ENCODE results near the gene PKHD1. TPM values are rescaled to one million over a fixed set of nuclear protein-coding genes. Genes with fewer than 3 reads are reported as not detected.
"Not testable (repeated sequence)": the region's sequence is repeated elsewhere in the genome, so short reads cannot be mapped to it uniquely, and the experiment has no call there.

The PKHD1 gene
- total RNA-seq, 1 donor from 2014 or later: not detected

DNA sequence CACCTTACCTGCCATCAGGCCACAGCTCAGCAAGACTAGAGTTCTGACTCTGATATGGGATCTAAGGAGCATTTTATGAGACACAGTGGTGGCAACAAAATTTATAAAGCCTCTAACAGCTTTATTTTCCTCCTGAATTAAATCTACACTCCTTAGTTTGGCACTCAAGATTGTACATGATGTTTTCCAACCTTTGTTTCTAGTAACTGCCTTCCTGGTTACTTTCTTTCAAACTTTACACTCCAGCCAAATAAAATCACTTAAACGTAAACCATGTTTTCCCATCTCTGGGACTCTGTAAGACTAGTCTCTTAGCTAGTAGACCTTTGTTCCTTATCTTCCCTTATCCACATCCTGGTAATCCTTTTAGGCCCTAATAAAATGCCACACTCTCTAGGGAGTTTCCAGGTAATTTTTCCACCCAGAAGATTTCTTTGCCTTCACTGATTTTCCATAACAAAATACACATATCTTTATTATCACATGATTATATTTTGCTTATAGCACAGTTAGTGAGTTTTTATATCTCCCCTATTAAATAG, 92.1 kb downstream of the PKHD1 start:
- intact Hi-C loops (cut with micrococcal nuclease): no loop called here

DNA sequence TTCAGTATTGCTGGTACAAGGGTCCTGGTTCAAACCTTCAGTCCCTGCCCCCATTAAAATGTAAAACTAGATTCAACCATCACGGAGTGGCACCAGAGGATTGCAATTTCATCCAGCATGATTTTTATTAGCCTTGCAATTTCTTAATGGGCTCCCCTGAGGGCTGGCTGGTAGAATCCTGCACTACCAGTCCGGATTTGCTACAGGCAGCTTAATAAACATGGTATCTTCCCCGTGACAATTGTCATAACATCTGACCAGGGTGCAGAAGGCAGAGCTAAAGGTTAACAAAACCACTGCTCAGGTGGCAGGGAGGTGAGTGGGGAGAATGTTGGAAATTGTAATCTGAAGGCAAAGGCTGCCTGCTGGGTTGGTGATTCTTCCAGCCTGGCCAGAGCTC, 94.5 kb downstream of the PKHD1 start:
- intact Hi-C loops (cut with micrococcal nuclease): no loop called here

DNA sequence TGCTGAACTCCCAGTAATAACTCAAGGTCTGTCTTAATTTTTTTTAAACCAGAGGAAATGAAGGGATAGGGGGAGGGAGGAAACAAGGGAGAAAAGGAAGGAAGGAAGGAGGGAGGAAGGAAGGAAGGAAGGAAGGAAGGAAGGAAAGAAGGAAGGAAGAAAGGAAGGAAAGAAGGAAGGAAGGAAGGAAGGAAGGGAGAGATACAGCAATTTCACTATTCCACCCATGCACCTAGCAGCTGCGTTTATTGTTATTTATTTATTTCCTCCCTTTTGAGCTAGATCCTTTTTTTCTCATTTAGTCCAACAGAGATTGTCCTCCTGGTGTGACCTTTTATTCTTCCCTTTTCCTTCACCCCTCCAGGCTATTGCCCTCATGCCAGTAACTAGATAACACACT, 97.6 kb downstream of the PKHD1 start:
- intact Hi-C loops (cut with micrococcal nuclease): no loop called here

GRCh38 chr6:51986864-51987263, 100.5 kb downstream of the PKHD1 start:
- intact Hi-C loops (cut with micrococcal nuclease): no loop called here

GRCh38 chr6:51983564-51983963, 103.8 kb downstream of the PKHD1 start:
- intact Hi-C loops (cut with micrococcal nuclease): no loop called here

GRCh38 chr6:51982695-51983094, 104.7 kb downstream of the PKHD1 start:
- intact Hi-C loops (cut with micrococcal nuclease): not testable (repeated sequence)

DNA sequence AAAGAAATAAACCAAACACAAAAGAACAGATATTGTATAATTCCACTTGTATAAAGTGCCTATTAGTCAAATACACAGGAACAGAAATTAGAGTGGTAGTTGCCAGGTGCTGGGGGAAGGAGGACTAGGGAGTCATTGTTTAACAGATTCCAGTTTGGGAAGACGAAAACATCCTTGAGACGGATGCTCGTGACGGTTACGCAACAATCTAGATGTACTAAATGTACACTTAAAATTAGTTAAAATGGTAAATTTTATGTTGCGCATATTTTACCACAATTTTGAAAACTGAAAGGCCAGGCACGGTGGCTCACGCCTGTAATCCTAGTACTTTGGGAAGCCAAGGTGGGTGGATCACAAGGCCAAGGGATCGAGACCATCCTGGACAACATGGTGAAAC, 111.0 kb downstream of the PKHD1 start:
- intact Hi-C loops (cut with micrococcal nuclease): no loop called here

GRCh38 chr6:51972659-51973058, 114.8 kb downstream of the PKHD1 start:
- intact Hi-C loops (cut with micrococcal nuclease): no loop called here

GRCh38 chr6:51968265-51968664, 119.1 kb downstream of the PKHD1 start:
- intact Hi-C loops (cut with micrococcal nuclease): no loop called here

GRCh38 chr6:51965222-51965801, 122.1 kb downstream of the PKHD1 start:
- intact Hi-C loops (cut with micrococcal nuclease): no loop called here

- intact Hi-C loops (cut with micrococcal nuclease): no loop called here
Measured at GRCh38 chr6:51963980-51964379, 123.4 kb downstream of the PKHD1 start.

GRCh38 chr6:51962354-51962753, 125.1 kb downstream of the PKHD1 start:
- intact Hi-C loops (cut with micrococcal nuclease): no loop called here

GRCh38 chr6:51960419-51960818, 127.0 kb downstream of the PKHD1 start:
- intact Hi-C loops (cut with micrococcal nuclease): no loop called here

- intact Hi-C loops (cut with micrococcal nuclease): loop anchor here (1.0 kb wide), 2 partner anchors 105 to 1144 kb away; no protein-coding TSS in a partner anchor
Measured at GRCh38 chr6:51959744-51960383, 127.5 kb downstream of the PKHD1 start.

- intact Hi-C loops (cut with micrococcal nuclease): no loop called here
Measured at GRCh38 chr6:51954681-51955080, 132.7 kb downstream of the PKHD1 start.

GRCh38 chr6:51953246-51953645, 134.2 kb downstream of the PKHD1 start:
- intact Hi-C loops (cut with micrococcal nuclease): no loop called here

- intact Hi-C loops (cut with micrococcal nuclease): no loop called here
Measured at GRCh38 chr6:51951924-51952323, 135.5 kb downstream of the PKHD1 start.

DNA sequence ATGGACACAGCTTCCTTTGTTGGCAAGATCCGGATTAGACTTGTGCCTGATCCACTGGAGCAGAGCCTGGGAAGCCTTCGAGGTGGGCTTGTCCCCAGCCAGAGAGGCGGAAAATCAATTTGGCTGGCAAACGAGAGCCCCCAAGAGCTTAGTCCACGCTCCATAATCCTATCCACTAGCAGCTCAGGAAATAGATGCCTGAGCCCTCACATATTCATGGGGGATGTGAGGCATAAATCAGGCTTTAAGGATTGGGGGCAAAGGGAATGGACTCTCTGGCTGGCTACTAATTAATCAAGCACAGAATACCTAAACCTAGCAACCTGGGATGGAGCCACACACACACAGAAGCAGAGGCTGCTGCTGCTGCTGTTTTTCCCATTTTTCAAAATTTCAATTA, 137.9 kb downstream of the PKHD1 start:
- intact Hi-C loops (cut with micrococcal nuclease): no loop called here

DNA sequence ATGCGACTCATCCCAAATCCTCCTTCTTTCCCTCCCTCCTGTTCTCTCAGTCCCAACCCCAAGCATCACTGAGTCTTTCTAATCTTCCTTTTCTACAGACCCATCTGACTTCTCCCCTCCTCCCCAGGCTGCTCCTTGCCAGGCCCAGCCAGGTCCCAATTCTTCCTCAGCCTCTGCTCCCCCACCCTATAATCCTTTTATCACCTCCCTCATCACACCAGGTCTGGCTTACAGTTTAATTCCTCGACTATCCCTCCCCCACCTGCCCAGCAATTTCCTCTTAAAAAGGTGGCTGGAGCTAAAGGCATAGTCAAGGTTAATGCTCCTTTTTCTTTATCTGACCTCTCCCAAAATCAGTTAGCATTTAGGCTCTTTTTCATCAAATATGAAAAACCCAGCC, 147.7 kb downstream of the PKHD1 start:
- intact Hi-C loops (cut with micrococcal nuclease): not testable (repeated sequence)

GRCh38 chr6:51936531-51937290, 150.7 kb downstream of the PKHD1 start:
- intact Hi-C loops (cut with micrococcal nuclease): no loop called here

- intact Hi-C loops (cut with micrococcal nuclease): no loop called here
Measured at GRCh38 chr6:51934098-51934497, 153.3 kb downstream of the PKHD1 start.

- intact Hi-C loops (cut with micrococcal nuclease): no loop called here
Measured at GRCh38 chr6:51932956-51933355, 154.5 kb downstream of the PKHD1 start.
